ENCODE data around the gene ZNF512. TPM values are rescaled to one million over a fixed set of nuclear protein-coding genes. Genes with fewer than 3 reads are reported as not detected.
A peak's percentile ranks its signal among the peaks of the same experiment; 100 is the strongest.
"Not testable (repeated sequence)": the region's sequence is repeated elsewhere in the genome, so short reads cannot be mapped to it uniquely, and the experiment has no call there.

The ZNF512 gene
- total RNA-seq, 1 experiment from 2014 or later, result 38.9 TPM

DNA sequence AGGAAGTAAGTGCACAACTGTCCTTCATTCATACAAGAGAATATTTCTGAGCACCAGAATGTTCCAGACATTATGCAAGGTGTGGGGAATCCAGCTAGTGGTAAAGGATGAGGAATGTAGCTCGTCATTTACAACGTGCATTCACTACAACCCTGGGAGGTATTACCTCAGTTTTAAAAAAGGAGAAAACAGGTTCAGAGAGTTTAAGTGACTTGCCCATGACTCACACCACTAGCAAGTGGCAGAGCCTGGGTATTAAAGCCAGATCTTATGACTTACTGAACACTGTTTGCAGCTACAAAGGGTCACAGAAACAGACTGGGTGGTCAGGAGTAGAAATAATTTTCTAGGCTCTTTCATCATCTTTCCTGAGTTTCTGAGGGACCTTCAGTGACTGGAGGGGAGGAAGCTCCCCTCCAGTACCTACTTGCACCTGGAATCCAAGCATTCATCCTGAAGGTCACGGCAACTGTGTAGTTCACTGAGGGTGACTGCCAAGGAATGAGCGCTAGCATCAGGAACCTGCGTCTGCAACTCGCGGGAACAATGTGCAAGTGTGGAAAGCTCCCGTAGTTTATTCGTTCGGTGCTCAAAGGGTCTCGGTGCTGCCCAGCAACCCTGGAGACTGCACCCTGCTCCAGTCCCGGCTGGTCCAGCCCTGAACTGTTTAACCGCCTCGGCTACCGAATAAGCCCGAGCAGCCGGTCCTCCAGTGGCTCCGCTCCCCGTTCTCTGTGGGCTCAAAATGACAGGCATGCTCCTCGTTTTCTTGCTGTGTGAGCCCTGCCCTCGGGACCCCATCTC, 45.3 kb downstream of the ZNF512 start:
- no peaks in the 10 kb centered on the region for H3K27me3 ChIP-seq (replicated peaks; ENCODE audit: control insufficient read depth, insufficient read depth, low read length)
- Mint-ChIP-seq H3K27me3 (ENCODE audit: insufficient read depth, unreplicated experiment) (no peaks in the 10 kb centered on the region), H3K4me1 (ENCODE audit: low read depth, unreplicated experiment) (peaks cover 14% of the 10 kb centered on the region), H3K4me3 (ENCODE audit: unreplicated experiment) (no peak overlapping the region), H3K27ac (ENCODE audit: unreplicated experiment) (no peak overlapping the region), H3K9me3 (ENCODE audit: unreplicated experiment) (no peaks in the 10 kb centered on the region), H3K36me3 (ENCODE audit: insufficient read depth, unreplicated experiment) (peaks cover 13% of the 10 kb centered on the region)
- peak in 1 of 2 experiments; percentile 30 for DNase-seq
- H3K4me3 ChIP-seq (ENCODE audit: low read depth, low read length), result peak overlapping the region; percentile 71
- no peak for TF ChIP-seq CTCF (IDR thresholded peaks at IDR 0.05; ENCODE audit: insufficient read depth in 1 of 2, low read depth in 1 of 2, low read length in 1 of 2, severe bottlenecking in 1 of 2, unreplicated experiment in 1 of 2)
- intact Hi-C loops (cut with micrococcal nuclease; ENCODE audit: unreplicated experiment), result loop anchor here (2.0 to 10.0 kb wide), 3 partner anchors 35 to 223 kb away; partner anchors contain the start of genes KRTCAP3, PPM1G, SLC4A1AP and SUPT7L
- POLR2A ChIA-PET, result interaction anchor here (0.6 to 1.0 kb wide), 3 partner anchors 44 to 124 kb away, joined by 3 to 10 read pairs (median 3); no protein-coding TSS in a partner anchor
- H3K4me1 ChIP-seq, result peaks cover 10% of the 10 kb centered on the region; the same call in 1 of the 2 replicates
- CTCF ChIA-PET, result interaction anchor here (0.6 to 1.3 kb wide), 4 partner anchors 13 to 185 kb away, joined by 3 to 5 read pairs (median 3); no protein-coding TSS in a partner anchor
- no peaks in the 10 kb centered on the region for H3K36me3 ChIP-seq (ENCODE audit: control insufficient read depth, insufficient read depth, low read length)
- H3K9me3 ChIP-seq, result no peaks in the 10 kb centered on the region
- BruUV-seq (replicated peaks), result TSS peak; percentile 58

DNA sequence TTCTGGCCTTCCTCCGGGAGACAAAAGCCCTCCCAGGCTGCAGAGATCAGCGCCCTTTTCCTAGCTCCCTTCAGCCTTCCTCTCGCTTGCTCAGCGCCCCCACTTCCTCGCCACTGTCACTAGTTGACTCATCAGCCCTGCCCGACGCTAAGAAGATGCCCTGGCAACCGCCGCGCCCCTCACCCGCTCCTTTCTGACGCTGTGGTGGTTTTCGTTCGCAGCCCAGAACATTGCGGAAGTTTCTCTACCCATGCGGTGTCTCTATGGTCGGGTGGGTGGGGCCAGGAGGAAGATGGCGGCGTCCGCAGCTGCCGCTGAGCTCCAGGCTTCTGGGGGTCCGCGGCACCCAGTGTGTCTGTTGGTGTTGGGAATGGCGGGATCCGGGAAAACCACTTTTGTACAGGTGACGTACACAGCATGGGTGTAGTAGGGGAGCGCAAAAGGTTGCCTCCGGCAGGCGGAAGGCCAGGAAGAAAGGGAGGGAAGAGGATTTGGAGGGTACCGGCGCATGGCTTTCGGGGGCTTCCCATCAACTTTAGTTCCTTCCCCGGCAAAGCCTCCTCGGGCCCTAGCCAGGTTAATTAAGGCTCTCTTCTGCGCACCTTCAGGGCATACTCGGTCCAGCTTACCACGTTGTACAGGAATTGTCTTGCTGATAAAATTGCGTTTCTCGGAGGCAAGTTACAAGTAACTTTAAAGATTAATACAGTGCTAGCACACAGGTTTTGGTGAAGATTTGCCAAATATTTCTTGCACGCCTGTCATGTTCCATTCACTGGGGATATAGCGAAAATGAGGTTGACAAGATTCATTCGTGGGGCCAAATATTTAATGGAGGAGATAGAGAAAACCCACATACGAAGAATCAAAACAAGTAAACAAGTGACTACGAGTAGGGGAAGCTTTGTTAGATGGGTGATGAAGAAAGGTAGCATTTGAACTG, 46.2 kb downstream of the ZNF512 start, which contains the start of the genes CCDC121 and GPN1:
TSS of gene CCDC121 (minus strand) at position 246 of the 943 bp plus-strand sequence. CDS start 1,213 bp downstream, outside the sequence.
TSS of gene GPN1 (plus strand) at position 284 of the 943 bp plus-strand sequence. CDS start at position 293, 9 bp downstream.
- Histone ChIP-seq H3K9me3 (no peaks in the 10 kb centered on the region), H3K4me1 (peaks cover 10% of the 10 kb centered on the region; the same call in 1 of the 2 replicates), H3K4me3 (ENCODE audit: low read depth, low read length) (peak within 1 kb of the TSS; percentile 71), H3K27me3 (replicated peaks; ENCODE audit: control insufficient read depth, insufficient read depth, low read length) (no peaks in the 10 kb centered on the region), H3K36me3 (ENCODE audit: control insufficient read depth, insufficient read depth, low read length) (no peaks in the 10 kb centered on the region)
- H3K9me3 Mint-ChIP-seq (ENCODE audit: unreplicated experiment), result no peaks in the 10 kb centered on the region
- POLR2A ChIA-PET, result interaction anchor here (0.6 to 1.0 kb wide), 3 partner anchors 45 to 124 kb away, joined by 3 to 4 read pairs (median 3); no protein-coding TSS in a partner anchor
- H3K27ac Mint-ChIP-seq (ENCODE audit: unreplicated experiment), result no peak within 1 kb of the TSS
- no peaks in the 10 kb centered on the region for H3K27me3 Mint-ChIP-seq (ENCODE audit: insufficient read depth, unreplicated experiment)
- peaks cover 18% of the 10 kb centered on the region for H3K36me3 Mint-ChIP-seq (ENCODE audit: insufficient read depth, unreplicated experiment)
- BruUV-seq (replicated peaks), result TSS peak; percentile 49
- intact Hi-C loops (cut with micrococcal nuclease; ENCODE audit: unreplicated experiment), result loop anchor here (2.0 to 10.0 kb wide), 3 partner anchors 34 to 224 kb away; partner anchors contain the start of genes KRTCAP3, PPM1G, SLC4A1AP and SUPT7L
- CTCF ChIA-PET, result interaction anchor here (0.5 to 1.3 kb wide), 6 partner anchors 12 to 558 kb away, joined by 3 to 5 read pairs (median 4); no protein-coding TSS in a partner anchor
- H3K4me3 Mint-ChIP-seq (ENCODE audit: unreplicated experiment), result no peak within 1 kb of the TSS
- H3K4me1 Mint-ChIP-seq (ENCODE audit: low read depth, unreplicated experiment), result peaks cover 14% of the 10 kb centered on the region
- peak; percentile 85 to 88 for DNase-seq
- TF ChIP-seq CTCF (IDR thresholded peaks at IDR 0.05; ENCODE audit: insufficient read depth in 1 of 2, low read depth in 1 of 2, low read length in 1 of 2, severe bottlenecking in 1 of 2, unreplicated experiment in 1 of 2), result no peak

- POLR2A ChIA-PET; H3K4me3 Mint-ChIP-seq (ENCODE audit: unreplicated experiment); H3K27me3 ChIP-seq (replicated peaks; ENCODE audit: control insufficient read depth, insufficient read depth, low read length); H3K9me3 Mint-ChIP-seq (ENCODE audit: unreplicated experiment); BruUV-seq (replicated peaks); H3K27me3 Mint-ChIP-seq (ENCODE audit: insufficient read depth, unreplicated experiment); H3K27ac Mint-ChIP-seq (ENCODE audit: unreplicated experiment); H3K9me3 ChIP-seq; CTCF ChIA-PET; H3K36me3 ChIP-seq (ENCODE audit: control insufficient read depth, insufficient read depth, low read length); H3K4me3 ChIP-seq (ENCODE audit: low read depth, low read length); intact Hi-C loops (cut with micrococcal nuclease; ENCODE audit: unreplicated experiment); DNase-seq: not testable (repeated sequence)
- Mint-ChIP-seq H3K4me1 (ENCODE audit: low read depth, unreplicated experiment) (peaks cover 14% of the 10 kb centered on the region), H3K36me3 (ENCODE audit: insufficient read depth, unreplicated experiment) (peaks cover 30% of the 10 kb centered on the region)
- peaks cover 10% of the 10 kb centered on the region; the same call in 1 of the 2 replicates for H3K4me1 ChIP-seq
Measured at GRCh38 chr2:27630257-27630656, 47.4 kb downstream of the ZNF512 start.

Data from Caco-2 (cell line).